Hepatocyte (in vitro differentiated cells): Measurements from ENCODE around the gene CASP4. TPM values are rescaled to one million over a fixed set of nuclear protein-coding genes. Genes with fewer than 3 reads are reported as not detected.
A peak's percentile ranks its signal among the peaks of the same experiment; 100 is the strongest.

Experiments
- DNase-seq: peaks from one replicate; pipeline ENCODE4 v3.0.0-alpha.2; 2016; ENCODE audit warnings: low spot score
- H2AFZ ChIP-seq: fragments of 200-600 bp; sonication (generic); 2 replicates; pipeline ENCODE4 v1.6.0; 2016; ENCODE audit warnings: antibody characterized with exemption, mild to moderate bottlenecking
- H3K27ac ChIP-seq: fragments of 200-600 bp; sonication (generic); 2 replicates; pipeline ENCODE4 v1.5.1; 2016; ENCODE audit warnings: mild to moderate bottlenecking
- H3K27me3 ChIP-seq: fragments of 200-600 bp; sonication (generic); 2 replicates; pipeline ENCODE4 v1.6.1; 2016
- H3K36me3 ChIP-seq: fragments of 200-600 bp; sonication (generic); replicated peaks from 2 replicates; pipeline ENCODE4 v1.5.1; 2016; ENCODE audit warnings: low read depth; ENCODE audit not compliant: insufficient read depth
- H3K4me1 ChIP-seq: fragments of 200-600 bp; sonication (generic); 2 replicates; pipeline ENCODE4 v1.5.1; 2016; ENCODE audit warnings: mild to moderate bottlenecking, moderate library complexity; ENCODE audit not compliant: insufficient read depth
- H3K4me2 ChIP-seq: fragments of 200-600 bp; sonication (generic); 2 replicates; pipeline ENCODE4 v1.6.0; 2016
- H3K4me3 ChIP-seq: fragments of 200-600 bp; sonication (generic); 2 replicates; pipeline ENCODE4 v1.5.1; 2016; ENCODE audit warnings: mild to moderate bottlenecking
- H3K79me2 ChIP-seq: fragments of 200-600 bp; sonication (generic); 2 replicates; pipeline ENCODE4 v1.6.0; 2017; ENCODE audit warnings: mild to moderate bottlenecking
- H3K9me2 ChIP-seq: fragments of 200-600 bp; sonication (generic); replicated peaks from 2 replicates; pipeline ENCODE4 v1.6.0; 2017; ENCODE audit warnings: mild to moderate bottlenecking; ENCODE audit not compliant: insufficient read depth
- H3K9me3 ChIP-seq: fragments of 200-600 bp; sonication (generic); 2 replicates; pipeline ENCODE4 v1.5.1; 2016; ENCODE audit warnings: low read depth, mild to moderate bottlenecking
- H4K20me1 ChIP-seq: fragments of 200-600 bp; sonication (generic); 2 replicates; pipeline ENCODE4 v1.6.0; 2016; ENCODE audit warnings: mild to moderate bottlenecking; ENCODE audit not compliant: insufficient read depth, poor library complexity, severe bottlenecking
- EZH2 ChIP-seq: fragments of 200-600 bp; sonication (generic); IDR thresholded peaks from 2 replicates; pipeline ENCODE4 v1.6.1; 2016; ENCODE audit warnings: antibody characterized with exemption, mild to moderate bottlenecking, borderline replicate concordance
- EZH2phosphoT487 ChIP-seq: fragments of 200-600 bp; sonication (generic); IDR thresholded peaks from one replicate; pipeline ENCODE4 v1.6.1; 2018; ENCODE audit warnings: antibody characterized with exemption, mild to moderate bottlenecking, low read depth, moderate library complexity; ENCODE audit not compliant: unreplicated experiment, severe bottlenecking
- WGBS: methylation state at CpG from one replicate; pipeline ENCODE4 v1.1.6; 2016; ENCODE audit warnings: low lambda C conversion rate; ENCODE audit errors: missing lambda C conversion rate; 5-methylcytosine and 5-hydroxymethylcytosine counted together
- polyA plus RNA-seq: library from polyadenylated mRNA; unstranded; fragments of >200 nt; fragmentation: Nextera tagmentation; extraction: Ambion mirVana; gene quantifications from 2 replicates; pipeline ENCODE4 v1.2.1, GENCODE V29; 2016
- total RNA-seq: library from RNA; depleted of rRNA; stranded (reverse); fragments of >200 nt; gene quantifications from 2 replicates; pipeline ENCODE4 v1.2.3, GENCODE V29; 2014
- TF ChIP-seq, protein P1 (sequence below): fragments of 200-600 bp; sonication (generic); IDR thresholded peaks from 2 replicates; pipeline ENCODE4 v1.5.1; 2016; ENCODE audit warnings: antibody characterized with exemption, mild to moderate bottlenecking; ENCODE audit not compliant: poor library complexity

CASP4 gene
- total and polyA plus RNA-seq, 2 experiments from 2014 or later: 15.8 to 56.1 TPM

DNA sequence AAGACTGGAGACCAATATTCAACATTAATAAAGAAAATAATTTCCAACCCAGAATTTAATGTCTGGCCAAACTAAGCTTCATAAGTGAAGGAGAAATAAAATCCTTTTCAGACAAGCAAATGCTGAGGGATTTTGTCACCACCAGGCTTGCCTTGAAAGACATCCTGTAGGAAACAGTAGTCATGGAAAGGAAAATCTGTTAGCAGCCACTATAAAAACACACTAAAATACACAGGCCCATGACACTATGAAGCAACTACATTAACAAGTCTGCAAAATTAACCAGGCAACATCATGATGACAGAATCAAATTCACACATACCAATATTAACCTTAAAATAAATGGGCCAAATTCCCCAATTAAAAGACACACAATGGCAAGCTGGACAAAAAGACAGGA is 2.4 kb upstream of the CASP4 start:
- H3K9me2 ChIP-seq: no peaks in the 10 kb centered on the region
- DNase-seq: no peak
- H3K36me3 ChIP-seq: no peaks in the 10 kb centered on the region
- no peak overlapping the region for H3K27ac ChIP-seq
- H3K4me1 ChIP-seq: peaks cover 5% of the 10 kb centered on the region
- no peaks in the 10 kb centered on the region for H3K9me3 ChIP-seq
- H3K4me3 ChIP-seq: no peak overlapping the region
- TF ChIP-seq, protein P1, sequence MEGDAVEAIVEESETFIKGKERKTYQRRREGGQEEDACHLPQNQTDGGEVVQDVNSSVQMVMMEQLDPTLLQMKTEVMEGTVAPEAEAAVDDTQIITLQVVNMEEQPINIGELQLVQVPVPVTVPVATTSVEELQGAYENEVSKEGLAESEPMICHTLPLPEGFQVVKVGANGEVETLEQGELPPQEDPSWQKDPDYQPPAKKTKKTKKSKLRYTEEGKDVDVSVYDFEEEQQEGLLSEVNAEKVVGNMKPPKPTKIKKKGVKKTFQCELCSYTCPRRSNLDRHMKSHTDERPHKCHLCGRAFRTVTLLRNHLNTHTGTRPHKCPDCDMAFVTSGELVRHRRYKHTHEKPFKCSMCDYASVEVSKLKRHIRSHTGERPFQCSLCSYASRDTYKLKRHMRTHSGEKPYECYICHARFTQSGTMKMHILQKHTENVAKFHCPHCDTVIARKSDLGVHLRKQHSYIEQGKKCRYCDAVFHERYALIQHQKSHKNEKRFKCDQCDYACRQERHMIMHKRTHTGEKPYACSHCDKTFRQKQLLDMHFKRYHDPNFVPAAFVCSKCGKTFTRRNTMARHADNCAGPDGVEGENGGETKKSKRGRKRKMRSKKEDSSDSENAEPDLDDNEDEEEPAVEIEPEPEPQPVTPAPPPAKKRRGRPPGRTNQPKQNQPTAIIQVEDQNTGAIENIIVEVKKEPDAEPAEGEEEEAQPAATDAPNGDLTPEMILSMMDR: no peak
- no peak for TF ChIP-seq EZH2phosphoT487
- no peak for TF ChIP-seq EZH2
- H3K4me2 ChIP-seq: no peak overlapping the region
- no peak overlapping the region for H2AFZ ChIP-seq
- H4K20me1 ChIP-seq: no peaks in the 10 kb centered on the region
- peaks cover 6% of the 10 kb centered on the region for H3K79me2 ChIP-seq
- no peaks in the 10 kb centered on the region for H3K27me3 ChIP-seq

DNA sequence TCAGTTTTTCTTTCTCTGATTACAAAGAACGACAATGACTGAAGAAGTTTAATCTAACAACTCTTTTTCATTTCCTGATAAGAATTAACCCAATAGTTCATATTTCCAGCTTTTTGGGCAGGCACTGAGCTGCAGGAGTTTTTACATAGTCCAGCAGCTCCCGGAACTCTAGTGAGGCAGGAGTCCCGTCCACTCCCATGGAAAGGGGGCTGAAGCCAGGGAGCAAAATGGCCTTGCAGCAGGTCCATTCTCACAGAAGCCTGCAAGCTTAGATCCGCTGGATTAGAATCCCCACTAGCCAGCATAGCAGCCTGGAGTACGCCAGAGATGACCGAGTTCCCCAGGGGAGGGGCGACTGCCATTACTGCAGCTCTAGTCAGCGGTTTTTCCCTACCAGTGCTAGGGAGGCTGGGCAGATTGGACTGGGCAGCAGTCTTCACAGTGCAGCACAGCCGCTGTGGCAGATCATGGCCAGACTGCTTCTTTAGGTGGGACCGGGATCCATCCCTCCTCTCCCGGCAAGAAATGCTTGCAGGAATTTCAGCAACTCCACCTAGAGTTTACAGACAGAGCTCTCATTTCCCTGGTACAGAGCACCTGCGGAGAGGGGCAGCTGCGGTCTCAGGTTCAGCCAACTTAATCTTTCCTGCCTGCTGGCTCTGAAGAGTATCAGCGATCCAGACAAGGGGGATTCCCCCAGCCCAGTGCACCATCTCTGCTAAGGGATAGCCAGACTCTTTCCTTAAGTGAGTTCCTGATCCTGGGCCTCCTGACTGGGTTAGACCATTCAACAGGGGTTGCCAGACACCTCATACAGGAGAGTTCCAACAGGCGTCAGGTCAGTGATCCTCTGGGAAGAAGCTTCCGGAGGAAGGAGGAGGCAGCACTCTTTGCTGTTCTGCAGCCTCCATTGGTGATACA is 742 bp upstream of the CASP4 start:
- Histone ChIP-seq H3K36me3 (no peaks in the 10 kb centered on the region), H3K4me1 (peaks cover 5% of the 10 kb centered on the region), H3K27me3 (no peaks in the 10 kb centered on the region), H3K79me2 (peaks cover 6% of the 10 kb centered on the region), H3K27ac (peak overlapping the region; percentile 88), H3K4me3 (peak overlapping the region; percentile 8), H3K9me2 (no peaks in the 10 kb centered on the region), H4K20me1 (no peaks in the 10 kb centered on the region), H3K4me2 (peak overlapping the region; percentile 68), H2AFZ (peak overlapping the region; percentile 49), H3K9me3 (no peaks in the 10 kb centered on the region)
- TF ChIP-seq, protein P1: no peak
- TF ChIP-seq EZH2 (no peak), EZH2phosphoT487 (no peak)
- DNase-seq: peak; percentile 11
- WGBS: 80% methylated on average over 16 of the region's 16 CpGs

DNA sequence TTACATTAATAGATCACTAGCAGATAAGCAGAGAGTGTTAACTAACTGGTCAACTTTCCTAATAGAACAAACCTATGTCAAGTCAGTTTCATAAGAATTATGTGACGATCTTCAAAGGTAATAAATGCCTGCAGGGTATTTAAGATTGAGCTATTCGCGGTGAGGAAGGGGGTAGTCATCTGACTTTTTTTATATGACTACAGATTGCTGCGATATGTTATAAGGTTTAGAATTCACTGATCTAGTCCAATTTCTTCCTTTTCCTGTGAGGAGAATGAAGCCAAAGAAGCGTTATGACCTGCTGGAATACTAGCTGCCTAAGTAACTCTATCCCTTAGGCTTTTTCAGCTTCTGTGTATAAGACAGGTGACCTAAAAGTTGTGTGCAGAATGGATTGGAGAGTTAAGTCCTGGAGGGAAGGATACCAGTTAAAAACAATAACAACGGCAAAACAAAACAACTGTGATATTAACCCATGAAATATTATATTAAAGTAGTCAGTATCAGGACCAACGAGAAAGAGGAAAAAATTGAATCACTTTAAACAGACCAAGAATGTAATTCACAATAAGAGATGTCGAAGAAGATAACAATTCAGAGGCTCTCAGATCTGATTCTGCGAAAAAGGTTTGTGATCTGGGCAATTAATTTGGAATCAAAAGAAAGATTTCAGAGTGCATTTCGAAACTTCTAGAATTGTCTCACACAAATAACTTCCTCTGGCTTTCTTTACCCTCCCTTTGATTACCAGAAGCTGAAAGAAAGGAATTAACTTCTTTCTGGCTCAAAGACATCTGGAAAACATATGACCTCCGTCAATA is 630 bp downstream of the CASP4 start:
- Histone ChIP-seq H2AFZ (peak overlapping the region; percentile 49), H3K27ac (peak overlapping the region; percentile 88), H3K9me2 (no peaks in the 10 kb centered on the region), H3K36me3 (no peaks in the 10 kb centered on the region), H3K4me2 (peak overlapping the region; percentile 68), H3K27me3 (no peaks in the 10 kb centered on the region), H3K4me1 (peaks cover 5% of the 10 kb centered on the region), H4K20me1 (no peaks in the 10 kb centered on the region), H3K9me3 (no peaks in the 10 kb centered on the region), H3K4me3 (peak overlapping the region; percentile 27), H3K79me2 (peaks cover 6% of the 10 kb centered on the region)
- no peak for TF ChIP-seq EZH2
- TF ChIP-seq, protein P1: no peak
- no peak for TF ChIP-seq EZH2phosphoT487
- no peak for DNase-seq
- 53% methylated on average over 11 of the region's 11 CpGs for WGBS
